GF-D8 (cell line): ENCODE measurements around the gene RAMP3.
"Not testable (repeated sequence)": the region's sequence is repeated elsewhere in the genome, so short reads cannot be mapped to it uniquely, and the experiment has no call there.

Experiments
- DNase-seq: peaks from one replicate; lab custom pipeline; 2025; lab: John Stamatoyannopoulos, UW

RAMP3 gene

DNA sequence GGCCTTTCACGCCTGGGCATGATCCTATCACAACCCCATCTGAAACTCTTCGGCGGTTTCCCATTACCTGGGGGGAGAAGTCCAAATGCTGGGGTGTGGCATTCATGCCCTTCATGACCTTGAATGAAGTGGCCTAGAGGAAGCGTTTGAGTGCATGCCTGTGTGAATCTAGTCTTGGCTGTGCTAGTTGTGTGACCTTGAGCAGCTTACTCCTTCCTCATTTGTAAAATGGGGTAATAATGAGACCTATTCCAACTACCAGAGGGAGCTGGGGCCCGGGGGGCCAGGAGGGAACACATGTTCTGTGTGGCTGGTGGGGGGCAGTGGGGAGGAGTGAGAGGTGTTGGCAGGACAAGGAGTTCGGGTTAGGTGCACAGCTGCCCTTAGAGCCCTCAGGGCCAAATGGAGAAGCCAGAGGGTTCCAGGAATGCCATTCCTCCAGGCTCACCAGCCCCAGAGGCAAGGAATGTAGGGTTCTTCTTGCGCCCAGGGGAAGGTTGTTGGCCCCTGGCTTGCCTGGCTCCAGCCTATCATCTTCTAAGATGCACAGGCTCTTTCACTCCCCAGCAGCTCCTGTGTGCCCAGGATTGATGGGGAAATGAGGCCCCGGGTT is 24.8 kb upstream of the RAMP3 start:
- no peak for DNase-seq

DNA sequence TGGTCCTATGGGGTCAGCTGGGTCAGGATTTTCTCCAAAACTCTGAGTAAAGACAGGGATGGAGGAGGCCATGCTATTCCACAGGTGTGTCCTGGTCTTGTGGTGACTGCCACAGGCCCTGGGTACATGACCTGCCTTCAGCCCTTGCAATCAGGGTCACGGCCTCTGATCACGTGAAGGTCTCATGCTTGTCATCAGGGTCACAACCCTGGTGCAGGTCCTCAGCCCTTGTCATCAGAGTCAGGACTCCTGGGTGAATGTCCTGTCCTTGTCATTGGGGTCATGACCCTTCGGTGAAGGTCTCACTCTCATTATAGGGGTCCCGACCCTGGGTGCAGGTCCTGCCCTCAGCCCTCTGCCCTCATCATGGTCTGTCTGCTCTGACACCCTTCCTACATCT is 24.2 kb upstream of the RAMP3 start:
- no peak for DNase-seq

DNA sequence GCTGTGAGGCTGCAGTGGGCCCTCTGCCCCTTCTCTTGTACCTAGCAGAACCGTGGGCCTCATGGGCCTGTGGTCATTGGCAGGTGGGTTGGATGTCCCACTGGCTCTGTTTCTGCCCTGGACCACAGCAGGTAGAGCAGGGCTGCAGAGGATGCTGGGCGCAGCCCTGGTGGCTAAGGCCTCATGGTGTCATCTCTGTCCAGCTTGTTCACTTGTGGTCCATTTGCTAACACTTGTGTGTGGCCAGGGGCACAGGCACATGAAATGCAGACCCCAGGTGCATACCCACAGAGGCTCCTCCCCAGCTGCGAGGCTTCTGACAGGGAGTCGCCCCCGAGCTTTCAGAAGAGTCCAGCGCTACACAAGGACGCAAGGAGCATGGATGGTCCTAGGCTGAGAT is 23.7 kb upstream of the RAMP3 start:
- no peak for DNase-seq

DNA sequence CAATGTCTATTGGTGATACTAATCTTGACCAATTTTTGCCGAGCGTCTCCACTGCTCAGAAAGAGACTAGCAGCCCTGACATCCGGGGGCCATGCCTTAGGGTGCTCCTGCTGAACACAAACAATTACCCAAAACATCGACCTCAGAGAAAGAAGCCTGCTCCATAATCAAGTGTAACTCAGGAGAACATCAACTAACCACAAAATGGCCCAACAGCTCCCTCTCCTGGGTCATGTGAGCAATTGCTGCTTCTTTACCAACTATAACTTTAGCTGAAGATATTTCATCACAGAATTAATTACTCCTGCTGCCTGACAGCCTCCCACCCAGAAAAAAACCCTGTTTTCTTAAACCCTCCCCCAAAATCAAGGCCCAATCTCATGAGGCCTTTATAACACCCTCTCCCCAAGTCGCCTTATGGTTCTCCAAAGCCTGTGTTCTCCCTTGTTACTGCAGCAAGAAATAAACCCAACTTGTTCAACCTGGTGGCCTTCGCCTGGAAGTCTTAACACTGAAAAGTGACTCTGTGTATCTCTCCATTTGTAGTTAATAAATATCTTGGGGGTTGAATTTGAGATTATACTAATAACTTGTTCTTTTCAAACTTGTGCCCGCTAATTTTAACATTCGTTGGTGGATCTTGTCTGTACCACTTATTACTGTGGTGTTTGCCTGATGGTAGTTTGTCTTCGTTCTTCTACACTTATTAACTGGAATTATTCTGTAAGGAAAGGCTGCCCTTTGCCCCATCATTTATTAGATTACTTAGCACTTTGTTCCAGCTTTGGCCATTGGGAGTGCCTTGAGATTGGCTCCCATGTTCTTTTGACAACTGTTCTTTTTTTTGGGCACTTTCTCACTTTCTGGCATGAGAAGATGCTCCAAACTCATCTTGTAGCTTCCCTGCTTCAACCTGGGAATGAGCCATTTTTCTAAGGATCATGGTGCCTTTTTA is 21.2 kb upstream of the RAMP3 start:
- peak; percentile 63 for DNase-seq

DNA sequence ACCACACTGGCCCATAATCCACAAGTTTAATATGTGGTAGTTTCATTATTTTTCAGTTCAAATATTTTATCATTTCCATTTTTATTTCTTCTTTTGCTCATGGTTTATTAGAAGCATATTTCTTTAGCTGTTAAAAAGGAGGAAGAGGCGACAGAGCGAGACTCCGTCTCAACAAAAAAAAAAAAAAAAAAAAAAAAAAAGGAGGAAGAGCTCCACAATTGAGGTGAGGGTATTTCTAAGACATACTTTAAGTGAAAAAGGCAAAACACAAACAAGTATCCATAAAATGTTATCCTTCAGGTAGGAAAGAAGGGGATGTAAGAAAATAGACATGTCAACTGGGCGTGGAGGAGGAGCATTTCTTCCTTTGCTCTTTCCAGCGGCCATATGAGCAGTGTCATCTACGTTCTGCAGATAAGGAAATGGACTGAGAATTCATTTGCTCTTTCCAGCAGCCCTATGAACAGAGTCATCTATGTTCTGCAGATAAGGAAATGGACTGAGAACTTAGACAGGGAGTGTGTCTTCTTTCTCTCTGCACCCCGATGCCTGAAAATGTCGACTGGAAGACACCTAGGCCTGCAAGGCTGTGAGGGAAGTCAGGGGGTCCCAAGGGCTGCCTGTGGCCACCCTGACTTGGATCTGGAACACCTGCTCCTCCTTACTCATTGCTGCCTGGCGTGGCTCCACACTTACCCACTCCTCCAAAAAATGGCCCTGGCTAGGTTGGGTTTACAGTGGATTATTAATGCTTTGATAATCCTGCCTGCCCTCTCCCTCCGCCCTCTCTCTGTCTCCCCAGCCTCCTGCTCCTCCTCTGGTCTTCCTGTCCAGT is 18.9 kb upstream of the RAMP3 start:
- no peak for DNase-seq

DNA sequence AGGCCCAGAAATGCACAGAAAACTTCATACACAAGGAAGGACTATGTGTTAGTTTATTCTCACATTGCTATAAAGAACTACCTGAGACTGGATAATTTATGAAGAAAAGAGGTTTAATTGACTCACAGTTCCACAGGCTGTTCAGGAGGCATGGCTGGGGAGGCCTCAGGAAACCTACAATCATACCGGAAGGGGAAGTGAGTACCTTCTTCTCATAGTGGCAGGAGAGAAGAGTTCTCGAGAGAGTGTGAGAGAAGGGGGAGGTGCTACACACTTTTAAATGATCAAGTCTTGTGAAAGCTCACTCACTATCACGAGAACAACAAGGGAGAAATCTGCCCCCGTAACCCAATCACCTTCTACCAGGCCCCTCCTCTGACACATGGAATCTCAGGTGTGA is 16.8 kb upstream of the RAMP3 start:
- DNase-seq = peak; percentile 41

DNA sequence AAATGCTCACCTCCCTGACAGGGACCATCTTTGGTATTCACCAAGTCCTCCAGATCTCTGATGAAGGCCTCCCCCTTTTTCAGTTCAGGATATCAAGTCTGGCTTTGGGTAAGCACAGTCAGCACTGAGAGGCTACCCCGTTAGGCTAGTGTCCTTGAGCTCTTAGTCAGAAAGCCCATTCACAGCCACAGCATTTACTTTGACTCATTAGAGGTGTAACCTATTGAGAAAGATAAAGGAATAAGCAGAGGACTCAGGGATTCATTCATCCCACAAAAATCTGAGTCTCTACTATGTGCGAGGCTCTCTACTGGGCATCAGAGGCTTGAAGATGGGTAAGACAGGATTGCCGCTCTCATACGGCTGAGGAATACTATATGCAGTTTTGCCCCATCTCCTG is 14.0 kb upstream of the RAMP3 start:
- DNase-seq = no peak

DNA sequence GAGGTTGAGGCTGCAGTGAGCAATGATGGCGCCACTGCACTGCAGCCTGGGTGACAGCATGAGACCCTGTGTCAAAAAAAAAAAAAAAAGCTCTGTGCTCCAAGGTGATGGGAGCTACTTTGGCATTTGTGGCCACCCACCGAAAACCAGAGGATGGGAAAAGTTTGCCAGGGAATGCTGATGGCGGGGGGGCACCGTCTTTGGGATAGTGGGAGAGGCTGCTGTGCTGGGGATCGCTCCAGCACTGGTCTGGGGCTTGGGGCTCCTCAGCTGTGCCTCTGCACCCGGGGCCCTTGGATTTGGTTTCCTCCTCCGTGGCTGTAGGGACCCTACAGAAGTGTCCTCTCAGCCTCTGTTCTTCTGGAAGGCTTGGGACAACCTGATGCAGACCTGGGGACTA is 11.7 kb upstream of the RAMP3 start:
- no peak for DNase-seq

DNA sequence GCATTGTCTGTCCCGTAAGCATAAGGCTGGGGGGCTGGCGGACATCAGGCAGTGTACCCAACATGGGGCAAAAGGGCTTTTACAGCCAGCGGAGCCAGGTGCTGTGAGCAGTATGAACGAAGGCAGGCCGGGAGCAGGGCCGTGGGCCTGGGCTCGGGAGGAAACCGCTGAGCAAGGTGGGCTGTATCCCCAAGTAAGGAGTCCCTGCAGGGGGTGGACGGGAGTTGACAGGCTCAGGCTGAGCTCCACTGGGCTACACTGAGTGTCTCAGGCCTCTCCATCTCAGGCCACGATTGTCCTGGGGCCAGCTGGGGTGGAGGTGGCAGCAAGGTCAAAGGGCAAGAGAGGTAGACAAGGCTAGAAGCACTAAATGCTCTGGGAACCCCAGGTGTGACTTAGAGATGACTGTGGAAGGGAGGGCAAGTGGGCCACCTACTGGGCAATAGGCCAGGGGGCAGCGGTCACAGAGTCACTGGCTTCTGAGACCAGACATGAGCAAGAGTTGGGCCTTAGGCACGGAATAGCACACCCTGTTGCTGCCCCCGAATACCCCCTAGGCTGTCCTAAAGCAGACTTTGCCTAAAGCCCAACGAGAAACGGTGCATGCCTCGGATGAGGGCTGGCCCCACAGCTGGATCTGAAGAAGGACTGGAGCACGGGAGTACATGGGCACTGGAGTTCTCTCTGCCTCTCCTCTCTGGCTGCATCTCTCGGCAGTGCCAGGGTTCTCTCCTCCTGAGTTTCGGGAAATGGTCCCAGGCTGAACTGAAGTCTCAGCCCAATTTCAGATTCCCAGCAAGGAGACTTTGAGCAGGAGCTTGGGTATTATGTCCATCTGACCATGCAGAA is 10.8 kb upstream of the RAMP3 start:
- no peak for DNase-seq

DNA sequence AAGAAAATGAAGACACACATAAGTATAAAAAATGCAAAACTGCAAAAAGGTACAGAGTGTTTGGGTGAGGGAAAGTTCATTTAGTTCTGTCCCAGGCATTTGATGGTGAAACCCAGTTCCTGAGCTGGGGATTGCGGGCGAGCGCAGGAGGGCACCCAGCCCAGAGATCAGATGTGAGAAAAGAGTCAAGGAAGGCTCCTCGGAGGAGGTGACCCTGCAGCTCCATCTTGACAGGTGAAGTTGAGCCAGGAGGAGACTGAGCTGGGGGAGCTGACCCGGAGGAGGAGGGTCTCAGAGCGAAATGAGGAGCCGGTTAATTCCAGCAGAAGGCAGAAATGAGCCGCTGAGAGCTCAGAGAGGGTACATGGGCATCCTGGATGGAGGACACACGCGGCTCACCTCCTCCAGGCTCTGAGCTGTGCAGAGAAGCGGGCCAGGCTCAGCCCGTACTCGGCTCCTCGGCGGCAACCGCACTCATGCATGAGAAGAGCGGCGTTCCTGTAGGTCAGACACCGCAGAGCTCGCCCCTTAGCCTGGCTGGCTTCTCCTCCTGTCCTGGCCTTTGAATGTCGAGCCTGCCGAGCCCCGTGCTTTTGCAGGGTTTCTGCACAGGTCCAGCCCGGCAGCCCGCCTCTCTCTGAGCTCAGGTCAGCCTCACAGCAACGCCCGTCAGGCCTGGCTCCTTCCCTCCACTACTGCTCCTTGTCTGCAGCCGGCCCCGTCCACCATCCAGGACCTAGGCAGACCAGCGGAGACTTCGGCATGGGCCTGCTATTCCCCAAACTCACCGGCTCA is 9.5 kb upstream of the RAMP3 start:
- DNase-seq = no peak

DNA sequence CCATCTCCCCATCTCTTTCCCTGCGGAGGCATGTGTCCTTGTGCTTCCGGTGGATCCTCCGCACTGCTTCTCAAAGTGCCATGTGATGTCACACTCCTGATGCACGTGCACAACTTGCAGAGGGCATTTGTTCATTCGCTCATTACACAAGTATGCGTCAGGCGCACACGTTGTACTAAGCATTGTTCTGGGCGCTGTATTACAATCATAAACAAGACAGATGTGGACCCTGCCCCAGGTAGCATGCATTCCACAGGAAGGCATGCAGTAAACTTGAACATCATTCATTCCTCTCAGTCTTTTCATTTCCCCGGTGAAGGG is 9.0 kb upstream of the RAMP3 start:
- DNase-seq = no peak

DNA sequence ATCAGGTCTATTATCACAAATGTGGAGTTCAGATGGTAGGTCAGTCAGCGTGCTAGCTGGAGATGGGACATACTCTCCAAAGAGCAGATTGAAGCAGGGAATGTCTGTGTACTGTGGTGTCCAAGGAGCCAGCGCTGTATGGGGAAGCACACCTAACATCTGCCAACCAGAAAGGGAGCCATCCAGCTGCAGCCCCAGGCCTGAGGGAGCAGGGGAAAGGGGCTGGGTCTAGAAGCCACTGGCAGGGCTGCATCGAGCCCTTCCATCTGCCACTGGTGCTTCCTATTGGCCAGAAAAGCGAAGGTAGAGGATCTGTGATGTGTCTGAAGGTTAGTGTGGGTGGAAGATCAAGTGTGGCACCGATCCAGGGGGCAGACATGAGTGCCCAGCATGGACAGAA is 8.0 kb upstream of the RAMP3 start:
- no peak for DNase-seq

DNA sequence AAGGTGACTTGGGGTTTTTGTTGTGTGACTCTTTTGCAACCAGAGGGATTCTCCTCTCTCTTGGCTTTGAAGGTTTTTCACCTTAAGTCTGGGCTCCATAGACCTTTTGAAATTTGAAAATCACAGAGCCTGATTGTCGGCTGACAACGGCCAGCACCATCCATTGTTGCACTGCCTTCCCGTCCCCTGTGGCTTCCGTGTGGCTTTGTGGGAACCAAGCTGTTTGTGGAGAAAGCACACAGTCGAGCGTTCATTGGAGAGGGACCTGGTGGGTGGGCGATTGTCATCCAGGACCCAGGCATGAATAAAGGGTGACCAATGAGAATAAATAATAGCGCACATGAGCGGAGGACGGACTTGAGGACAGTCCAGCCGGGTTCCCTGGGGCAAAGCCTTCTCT is 7.4 kb upstream of the RAMP3 start:
- no peak for DNase-seq

DNA sequence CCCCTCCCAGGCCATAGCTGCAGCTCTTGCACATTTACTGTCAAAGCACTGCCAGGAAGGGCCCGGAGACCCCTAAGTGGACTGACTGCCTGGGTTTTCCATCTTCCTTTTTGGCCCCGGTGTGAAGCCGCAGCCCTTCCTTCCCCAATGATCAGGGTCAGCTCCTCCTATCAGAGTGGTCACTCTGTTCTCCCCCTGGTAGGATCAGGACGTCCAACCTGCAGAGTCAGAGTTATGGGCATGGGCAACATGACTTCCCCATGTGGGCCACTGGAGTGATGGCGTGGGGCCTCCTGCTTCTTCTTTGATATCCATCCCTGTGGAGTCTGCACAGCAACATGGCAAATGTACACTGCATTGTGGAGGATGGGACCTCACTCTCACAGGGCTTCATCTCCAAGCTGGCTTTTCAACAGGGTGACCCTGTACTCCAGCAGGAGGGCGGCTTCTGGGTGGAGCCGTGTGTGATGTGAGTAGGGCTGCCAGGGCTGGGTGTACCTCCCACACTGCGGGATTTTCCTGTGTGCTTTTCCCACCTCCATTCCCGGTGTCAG is 6.4 kb upstream of the RAMP3 start:
- DNase-seq = no peak

DNA sequence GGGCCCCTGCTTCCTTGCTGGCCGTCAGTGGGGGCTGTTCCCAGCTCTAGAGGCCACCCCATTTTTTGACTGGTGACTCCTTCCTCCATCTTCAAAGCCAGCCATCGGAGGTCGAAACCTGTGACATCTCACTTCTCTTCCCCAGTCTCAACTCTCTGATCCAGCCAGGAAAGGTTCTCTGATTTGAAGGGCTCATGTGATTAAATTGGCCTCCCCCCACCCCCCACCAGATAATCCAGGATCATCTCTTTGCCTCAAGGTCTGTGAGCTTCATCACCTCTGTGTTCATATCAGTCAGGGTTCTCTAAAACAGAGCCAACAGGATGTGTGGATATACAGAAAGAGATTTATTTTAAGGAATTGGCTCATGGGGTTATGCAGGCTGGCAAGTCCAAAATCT is 5.6 kb upstream of the RAMP3 start:
- no peak for DNase-seq

DNA sequence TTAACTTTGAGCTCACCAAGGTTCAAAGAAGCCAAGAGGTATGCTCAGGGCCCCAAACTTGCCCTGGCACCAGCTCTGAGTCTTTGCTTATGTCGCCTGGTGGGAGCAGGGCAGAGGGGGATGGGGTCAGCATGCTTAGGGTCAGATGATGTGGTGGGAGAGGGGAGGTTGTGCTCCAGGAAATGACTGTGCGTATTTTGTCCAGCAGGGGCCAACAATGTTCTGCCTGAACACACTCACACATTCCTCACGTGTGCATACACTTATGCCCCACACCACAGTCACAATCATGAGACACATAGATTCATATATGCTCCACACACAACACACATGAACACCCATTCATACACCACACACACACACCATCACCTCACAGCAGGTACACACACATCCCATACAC is 4.4 kb upstream of the RAMP3 start:
- no peak for DNase-seq

DNA sequence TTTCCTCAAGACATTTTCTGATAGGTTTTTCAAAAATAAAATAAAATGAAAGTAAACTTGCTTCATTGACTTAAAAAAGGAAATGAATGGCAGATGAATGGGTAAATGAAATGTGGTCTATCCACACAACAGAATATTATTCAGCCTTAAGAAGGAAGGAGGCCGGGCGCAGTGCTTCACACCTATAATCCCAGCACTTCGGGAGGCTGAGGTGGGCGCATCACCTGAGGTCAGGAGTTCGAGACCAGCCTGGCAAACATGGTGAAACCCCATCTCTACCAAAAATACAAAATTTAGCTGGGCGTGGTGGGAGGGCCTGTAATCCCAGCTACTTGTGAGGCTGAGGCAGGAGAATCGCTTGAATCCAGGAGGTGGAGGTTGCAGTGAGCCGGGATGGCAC is 3.7 kb upstream of the RAMP3 start:
- DNase-seq = not testable (repeated sequence)

DNA sequence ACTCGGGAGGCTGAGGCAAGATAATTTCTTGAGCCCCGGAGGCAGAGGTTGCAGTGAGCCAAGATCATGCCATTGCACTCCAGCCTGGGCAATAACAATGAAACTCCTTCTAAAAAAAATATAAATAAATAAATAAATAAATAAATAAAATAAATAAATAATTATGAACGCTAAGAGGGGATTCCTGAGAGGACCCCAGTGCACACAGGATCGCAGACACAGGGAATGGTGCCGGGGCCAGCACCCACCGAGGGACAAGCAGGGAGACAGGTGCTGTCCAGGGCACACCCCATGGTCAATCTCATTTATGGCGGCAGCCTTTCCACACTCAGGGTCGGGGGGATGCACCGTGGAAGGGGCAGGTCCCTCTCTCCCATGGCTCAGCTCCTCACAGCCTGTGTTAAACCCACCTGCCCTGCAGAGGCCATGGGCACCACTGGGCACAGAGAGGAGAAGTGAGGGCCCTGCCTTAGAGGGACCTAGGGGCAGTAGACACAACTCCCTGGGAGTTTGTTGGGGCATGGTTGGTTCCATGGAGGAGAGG is 2.2 kb upstream of the RAMP3 start:
- DNase-seq = no peak

DNA sequence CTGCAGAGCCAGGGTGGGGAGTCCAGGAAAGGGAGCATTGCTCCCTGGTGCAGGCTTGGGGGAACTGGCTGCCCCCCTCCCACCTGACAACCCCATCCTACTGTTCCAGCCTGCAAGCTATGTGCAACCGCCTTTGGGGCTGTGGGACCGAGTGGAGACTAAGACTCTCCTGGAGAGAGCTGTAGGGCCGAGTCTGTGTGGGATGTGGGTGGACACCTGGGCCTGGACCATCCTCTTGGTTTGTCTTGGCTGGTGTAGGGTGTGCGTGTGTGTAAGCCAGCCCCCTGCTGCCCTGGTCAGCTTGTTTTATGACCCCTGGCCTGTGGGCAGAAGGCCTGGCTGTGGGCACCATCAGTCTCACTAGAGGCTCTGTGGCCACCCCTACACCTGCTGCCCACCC is 1.6 kb upstream of the RAMP3 start:
- no peak for DNase-seq

DNA sequence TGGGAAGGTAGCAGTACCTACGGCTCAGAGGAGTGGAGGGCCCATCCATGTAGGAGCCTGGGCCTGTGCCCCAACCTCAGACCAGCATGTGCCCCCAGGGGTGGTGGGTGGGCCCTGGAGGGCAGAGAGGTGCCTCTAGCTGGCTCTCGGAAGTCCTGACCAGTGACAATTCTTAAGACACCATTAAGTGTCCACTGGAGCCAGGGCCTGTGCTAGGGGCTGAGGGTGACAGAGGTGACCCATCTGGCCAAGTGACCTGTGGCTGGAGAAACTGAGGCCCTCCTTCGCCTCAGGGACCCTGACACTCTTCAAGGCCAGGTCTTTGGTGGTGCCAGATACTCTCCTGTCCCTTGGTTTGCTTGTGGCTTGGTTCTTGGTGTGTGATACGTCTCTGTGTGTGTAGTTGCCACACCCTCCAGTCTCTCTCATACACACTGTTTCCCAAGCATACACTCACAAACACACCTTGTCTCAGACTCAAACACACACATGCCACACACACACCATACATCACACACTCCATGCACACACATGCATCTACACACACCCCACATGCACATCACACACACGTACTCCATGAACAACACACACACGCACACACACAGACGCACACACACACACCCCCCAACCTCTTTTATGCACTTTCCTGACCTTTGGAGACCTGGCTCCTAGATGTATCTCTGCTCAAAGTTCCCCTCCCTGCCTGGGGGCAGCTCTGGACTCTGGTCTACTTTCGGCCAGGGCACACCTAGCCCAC is 897 bp upstream of the RAMP3 start:
- no peak for DNase-seq
